ENCODE measurements around the gene GLP2R.
"Not testable (repeated sequence)": the region's sequence is repeated elsewhere in the genome, so short reads cannot be mapped to it uniquely, and the experiment has no call there.

The GLP2R gene

GRCh38 chr17:9899280-9900043 is 73.7 kb downstream of the GLP2R start:
- no peak for DNase-seq (ENCODE audit: low spot score)

- DNase-seq (ENCODE audit: low spot score), result no peak
These were observed 74.4 kb downstream of the GLP2R start for GRCh38 chr17:9900044-9900594.

GRCh38 chr17:9900784-9901183 is 75.1 kb downstream of the GLP2R start:
- DNase-seq (ENCODE audit: low spot score), result no peak

GRCh38 chr17:9902120-9902519 is 76.4 kb downstream of the GLP2R start:
- no peak for DNase-seq (ENCODE audit: low spot score)

GRCh38 chr17:9904277-9905077 is 78.8 kb downstream of the GLP2R start:
- DNase-seq (ENCODE audit: low spot score), result no peak

GRCh38 chr17:9905078-9905415 is 79.3 kb downstream of the GLP2R start, which contains the start of gene RCVRN:
TSS of gene RCVRN (minus strand) at chr17:9905271. CDS start at chr17:9905180, 91 bp downstream.
- no peak for DNase-seq (ENCODE audit: low spot score)

GRCh38 chr17:9905902-9906301 is 80.2 kb downstream of the GLP2R start:
- no peak for DNase-seq (ENCODE audit: low spot score)

- no peak for DNase-seq (ENCODE audit: low spot score)
These were observed 80.9 kb downstream of the GLP2R start for GRCh38 chr17:9906616-9907015.

GRCh38 chr17:9907131-9907530 is 81.4 kb downstream of the GLP2R start:
- DNase-seq (ENCODE audit: low spot score), result no peak

GRCh38 chr17:9907883-9908648 is 82.3 kb downstream of the GLP2R start:
- DNase-seq (ENCODE audit: low spot score), result no peak

GRCh38 chr17:9908649-9909042 is 82.9 kb downstream of the GLP2R start:
- DNase-seq (ENCODE audit: low spot score), result no peak

GRCh38 chr17:9911089-9911488 is 85.4 kb downstream of the GLP2R start:
- DNase-seq (ENCODE audit: low spot score), result no peak

GRCh38 chr17:9912121-9913099 is 86.7 kb downstream of the GLP2R start:
- DNase-seq (ENCODE audit: low spot score), result no peak

GRCh38 chr17:9913476-9913875 is 87.8 kb downstream of the GLP2R start:
- no peak for DNase-seq (ENCODE audit: low spot score)

- DNase-seq (ENCODE audit: low spot score), result no peak
These were observed 90.4 kb downstream of the GLP2R start for GRCh38 chr17:9916108-9916507.

- no peak for DNase-seq (ENCODE audit: low spot score)
These were observed 91.4 kb downstream of the GLP2R start for GRCh38 chr17:9917131-9917530.

GRCh38 chr17:9917801-9918200 is 92.1 kb downstream of the GLP2R start:
- DNase-seq (ENCODE audit: low spot score), result no peak

GRCh38 chr17:9918352-9918751 is 92.6 kb downstream of the GLP2R start:
- no peak for DNase-seq (ENCODE audit: low spot score)

- DNase-seq (ENCODE audit: low spot score), result no peak
These were observed 93.2 kb downstream of the GLP2R start for GRCh38 chr17:9918804-9919352.

GRCh38 chr17:9921216-9921615 is 95.5 kb downstream of the GLP2R start:
- DNase-seq (ENCODE audit: low spot score), result not testable (repeated sequence)

All from D341Med (cell line).